A549 (cell line): ENCODE results near the gene XPR1.

Source experiments
- CTCF ChIP-seq: fragments of >200 bp; sonication (Bioruptor Twin); formaldehyde crosslinking; IDR thresholded peaks from 3 replicates; pipeline ENCODE4 v1.5.1; 2016
- HDAC2 ChIP-seq: fragments of 200-600 bp; sonication (generic); IDR thresholded peaks from 2 replicates; pipeline ENCODE4 v1.6.1; 2016
- JUNB ChIP-seq: fragments of >200 bp; sonication (Bioruptor Twin); formaldehyde crosslinking; IDR thresholded peaks from 2 replicates; pipeline ENCODE4 v1.6.1; 2016
- MAFK ChIP-seq: fragments of 450-650 bp; IDR thresholded peaks from 2 replicates; pipeline ENCODE4 v1.6.1; 2014; ENCODE audit not compliant: partially characterized antibody
- POLR2A ChIP-seq: IDR thresholded peaks from 2 replicates; pipeline ENCODE4 v1.6.1; 2012; ENCODE audit warnings: mild to moderate bottlenecking, low read length
- REST ChIP-seq: fragments of 200-600 bp; sonication (generic); IDR thresholded peaks from 2 replicates; pipeline ENCODE4 v1.6.1; 2016; ENCODE audit warnings: antibody characterized with exemption, mild to moderate bottlenecking, moderate library complexity
- RNF2 ChIP-seq: fragments of 200-600 bp; sonication (generic); IDR thresholded peaks from 2 replicates; pipeline ENCODE4 v1.6.1; 2016; ENCODE audit warnings: low read depth, mild to moderate bottlenecking, antibody characterized with exemption, moderate library complexity, borderline replicate concordance
- ZNF302 ChIP-seq: fragments of 250-450 bp; sonication (Bioruptor Pico); IDR thresholded peaks from 2 replicates; pipeline ENCODE4 v1.9.0; 2021; ENCODE audit warnings: inconsistent platforms, mild to moderate bottlenecking, moderate library complexity
- ZSCAN20 ChIP-seq: fragments of 250-450 bp; sonication (Bioruptor Pico); IDR thresholded peaks from 2 replicates; pipeline ENCODE4 v1.8.0; 2022; ENCODE audit warnings: mild to moderate bottlenecking, moderate library complexity

- no peak for TF ChIP-seq HDAC2
- no peak for TF ChIP-seq ZSCAN20 (CRISPR knock-in tag)
- TF ChIP-seq JUNB = no peak
- no peak for TF ChIP-seq REST
- TF ChIP-seq MAFK = no peak
- TF ChIP-seq RNF2 = no peak
- no peak for TF ChIP-seq POLR2A
- no peak for TF ChIP-seq CTCF
- TF ChIP-seq ZNF302 (CRISPR knock-in tag) = no peak
Measured at GRCh38 chr1:180786624-180787023, 154.8 kb downstream of the XPR1 start.
